HFF-Myc (cell line): ENCODE results near the gene SEMA4F.
"Not testable (repeated sequence)": the region's sequence is repeated elsewhere in the genome, so short reads cannot be mapped to it uniquely, and the experiment has no call there.

Source experiments
- DNase-seq: peaks from one replicate; pipeline ENCODE4 v3.0.0-alpha.2; 2011; ENCODE audit warnings: low read depth; ENCODE audit errors: extremely low read depth
- H3K4me3 ChIP-seq: replicated peaks from 2 replicates; pipeline ENCODE4 v1.5.1; 2011; ENCODE audit warnings: low read depth, mild to moderate bottlenecking, control low read depth, low read length
- TF ChIP-seq, protein P1 (sequence below): IDR thresholded peaks from 2 replicates; pipeline ENCODE4 v1.5.1; 2012; ENCODE audit warnings: mild to moderate bottlenecking, low read depth, low read length, control low read depth; ENCODE audit errors: missing control alignments

The SEMA4F gene

DNA sequence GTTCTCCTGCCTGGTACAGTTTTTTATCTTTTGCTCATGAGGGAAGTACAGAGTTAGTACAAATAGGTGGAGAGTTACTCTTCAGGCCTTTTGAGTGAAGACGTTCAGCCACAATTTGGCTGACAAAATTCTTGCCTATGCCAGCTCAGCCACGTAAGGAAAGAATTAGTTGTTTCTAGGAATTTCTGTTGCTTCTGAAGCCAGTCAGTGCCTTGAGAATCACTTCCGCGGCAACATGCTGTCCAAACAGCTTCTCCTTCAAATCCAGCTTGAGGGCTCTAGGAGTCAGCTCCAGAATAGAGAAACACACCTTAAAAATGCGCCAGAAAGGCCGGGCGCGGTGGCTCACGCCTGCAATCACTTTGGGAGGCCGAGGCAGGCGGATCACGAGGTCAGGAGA is 33.4 kb upstream of the SEMA4F start:
- no peak for DNase-seq
- H3K4me3 ChIP-seq: no peak overlapping the region
- TF ChIP-seq, protein P1, sequence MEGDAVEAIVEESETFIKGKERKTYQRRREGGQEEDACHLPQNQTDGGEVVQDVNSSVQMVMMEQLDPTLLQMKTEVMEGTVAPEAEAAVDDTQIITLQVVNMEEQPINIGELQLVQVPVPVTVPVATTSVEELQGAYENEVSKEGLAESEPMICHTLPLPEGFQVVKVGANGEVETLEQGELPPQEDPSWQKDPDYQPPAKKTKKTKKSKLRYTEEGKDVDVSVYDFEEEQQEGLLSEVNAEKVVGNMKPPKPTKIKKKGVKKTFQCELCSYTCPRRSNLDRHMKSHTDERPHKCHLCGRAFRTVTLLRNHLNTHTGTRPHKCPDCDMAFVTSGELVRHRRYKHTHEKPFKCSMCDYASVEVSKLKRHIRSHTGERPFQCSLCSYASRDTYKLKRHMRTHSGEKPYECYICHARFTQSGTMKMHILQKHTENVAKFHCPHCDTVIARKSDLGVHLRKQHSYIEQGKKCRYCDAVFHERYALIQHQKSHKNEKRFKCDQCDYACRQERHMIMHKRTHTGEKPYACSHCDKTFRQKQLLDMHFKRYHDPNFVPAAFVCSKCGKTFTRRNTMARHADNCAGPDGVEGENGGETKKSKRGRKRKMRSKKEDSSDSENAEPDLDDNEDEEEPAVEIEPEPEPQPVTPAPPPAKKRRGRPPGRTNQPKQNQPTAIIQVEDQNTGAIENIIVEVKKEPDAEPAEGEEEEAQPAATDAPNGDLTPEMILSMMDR: no peak

DNA sequence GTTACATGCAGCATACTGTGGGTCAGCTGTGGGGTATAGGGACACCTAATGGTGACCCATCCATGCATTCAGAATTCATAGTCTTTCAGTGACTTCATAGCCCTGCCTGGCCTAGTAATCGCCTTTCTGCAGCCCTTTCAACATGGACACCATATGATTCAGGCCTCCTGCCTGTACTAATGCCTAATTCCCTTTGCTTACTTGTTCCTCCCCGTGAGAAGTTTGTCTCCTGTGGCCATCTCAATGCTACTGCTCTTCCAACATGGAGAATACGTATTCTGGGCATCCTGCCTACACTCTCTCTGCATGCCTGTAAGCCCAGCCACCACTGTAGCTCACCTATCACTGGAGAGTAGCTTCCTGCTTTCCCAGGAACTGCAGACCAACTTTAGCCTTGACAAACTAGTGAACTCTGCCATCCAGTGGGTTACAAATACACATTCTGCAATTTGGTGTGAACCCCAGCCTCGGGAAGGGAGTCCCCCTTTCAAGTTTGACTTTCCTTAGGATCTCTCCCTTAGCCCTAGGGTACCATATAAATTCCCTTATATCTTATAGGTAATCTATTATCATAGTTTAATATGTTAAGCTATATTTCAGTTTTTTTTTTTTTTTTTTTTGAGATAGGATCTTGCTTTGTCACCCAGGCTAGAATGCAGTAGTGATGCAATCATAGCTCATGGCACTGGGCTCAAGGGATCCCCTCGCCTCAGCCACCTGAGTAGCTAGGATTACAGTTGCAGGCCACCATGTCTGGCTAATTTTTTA is 28.2 kb upstream of the SEMA4F start:
- no peak for DNase-seq
- TF ChIP-seq, protein P1: no peak
- no peak overlapping the region for H3K4me3 ChIP-seq

DNA sequence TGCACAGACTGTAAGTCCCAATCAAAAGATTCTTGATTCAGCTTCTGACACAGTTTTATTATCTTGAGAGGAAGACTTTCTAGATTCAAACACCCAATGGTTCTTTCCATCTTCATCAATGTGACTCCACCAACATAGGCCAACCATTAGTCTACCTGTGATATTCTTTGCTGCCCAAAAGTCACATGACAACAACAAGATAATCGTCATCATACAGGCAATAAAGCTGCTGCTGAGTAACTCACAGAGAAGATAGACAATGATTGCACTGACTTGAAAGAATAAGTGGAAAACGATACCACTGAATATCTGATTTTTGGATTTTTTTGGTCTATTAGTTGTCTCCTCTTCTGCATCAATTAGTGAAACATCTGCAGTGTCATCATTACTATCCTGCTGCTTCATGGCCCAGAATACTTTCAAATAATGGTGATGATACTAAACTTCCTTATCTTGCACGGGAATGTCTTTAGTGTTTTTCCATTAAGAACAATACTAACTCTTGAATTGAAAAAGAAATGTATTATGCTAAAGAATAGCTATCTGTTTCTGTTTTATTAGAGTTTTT is 25.4 kb upstream of the SEMA4F start:
- TF ChIP-seq, protein P1: no peak
- no peak overlapping the region for H3K4me3 ChIP-seq
- DNase-seq: no peak

DNA sequence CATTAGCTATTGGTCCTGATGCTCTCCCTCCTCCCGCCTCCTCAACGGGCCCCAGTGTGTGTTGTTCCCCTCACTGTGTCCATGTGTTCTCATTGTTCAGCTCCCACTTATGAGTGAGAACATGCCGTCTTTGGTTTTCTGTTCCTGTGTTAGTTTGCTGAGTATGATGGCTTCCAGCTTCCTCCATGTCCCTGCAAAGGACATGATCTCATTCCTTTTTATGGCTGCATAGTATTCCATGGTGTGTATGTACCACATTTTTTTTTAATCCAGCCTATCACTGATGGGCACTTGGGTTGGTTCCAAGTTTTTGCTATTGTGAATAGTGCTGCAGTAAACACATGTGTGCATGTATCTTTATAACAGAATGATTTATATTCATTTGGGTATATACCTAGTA is 23.6 kb upstream of the SEMA4F start:
- DNase-seq: not testable (repeated sequence)

DNA sequence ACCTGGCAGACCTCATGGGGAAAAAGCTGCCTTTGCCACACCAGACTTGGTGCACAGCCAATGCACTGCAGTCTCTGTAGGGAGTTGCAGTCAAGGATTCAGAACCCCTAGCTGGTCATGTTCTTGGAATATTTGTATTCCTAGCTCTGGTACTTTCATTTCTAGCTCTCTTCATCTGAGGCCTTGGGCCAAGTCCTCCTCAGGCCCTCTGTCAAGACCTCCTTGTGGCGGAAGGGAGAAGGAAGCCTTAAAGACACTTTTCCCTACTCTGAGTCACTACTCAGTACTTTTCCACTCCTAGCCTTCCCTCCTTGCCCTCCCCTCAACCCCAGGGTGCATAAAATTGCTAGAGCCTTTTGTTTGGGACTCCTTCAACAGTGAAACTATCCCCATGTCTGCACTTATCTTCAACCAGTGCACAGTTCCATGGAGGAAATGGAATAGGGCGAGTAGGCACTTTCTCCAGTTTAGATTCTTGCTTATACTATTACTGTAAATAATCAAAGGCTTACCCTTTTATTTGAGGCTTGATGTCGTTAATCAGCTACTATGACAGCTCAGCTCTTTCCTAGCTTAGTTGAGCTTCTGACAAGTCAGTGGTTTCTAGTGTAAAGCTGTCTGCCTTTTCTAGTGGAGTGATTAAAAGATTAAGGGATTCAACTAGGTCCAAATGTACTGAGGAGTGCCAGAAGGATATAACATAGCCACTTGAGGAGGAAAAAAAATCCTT is 21.7 kb upstream of the SEMA4F start:
- no peak for DNase-seq
- TF ChIP-seq, protein P1: peak; percentile 32
- H3K4me3 ChIP-seq: no peak overlapping the region

More for the DNA sequence above, 23.6 kb upstream of the SEMA4F start:
- not testable (repeated sequence) for H3K4me3 ChIP-seq

DNA sequence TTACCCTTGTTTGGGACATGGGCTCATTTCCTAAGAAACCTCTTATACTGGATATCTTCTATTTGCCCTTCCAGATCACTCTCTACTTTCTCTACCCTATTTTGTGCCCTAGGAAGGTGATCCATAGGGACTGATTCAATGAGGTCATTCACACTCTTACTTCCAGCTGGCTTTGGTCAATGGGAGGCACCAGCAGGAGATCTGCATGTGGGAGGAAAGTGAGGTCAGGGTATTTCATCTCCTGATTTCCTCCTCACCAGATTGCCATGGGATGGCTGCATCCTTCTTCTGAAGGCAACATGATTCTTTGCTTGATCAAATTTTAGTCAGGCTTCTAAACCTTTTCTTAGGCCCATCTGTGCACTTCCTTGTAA is 21.1 kb upstream of the SEMA4F start:
- DNase-seq: no peak
- no peak overlapping the region for H3K4me3 ChIP-seq
- TF ChIP-seq, protein P1: no peak

DNA sequence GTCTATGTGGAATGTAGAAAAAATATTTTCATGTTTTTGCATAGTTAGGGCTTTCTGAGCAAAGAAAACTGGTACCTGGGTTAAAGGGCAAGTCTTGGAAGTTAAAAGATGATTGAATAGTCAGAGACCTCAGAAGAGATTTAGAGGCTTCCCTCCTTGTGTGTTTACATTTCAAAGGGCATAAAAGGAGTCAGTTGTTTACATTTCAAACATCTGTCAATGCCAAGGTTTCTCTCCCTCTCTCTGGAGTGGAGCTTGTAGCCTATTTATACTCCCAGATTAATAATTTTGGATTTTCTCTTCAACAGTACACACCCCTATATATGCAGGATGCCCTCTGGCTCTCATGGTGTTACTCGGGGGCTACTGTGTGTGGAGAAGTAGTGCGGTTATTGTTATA is 14.5 kb upstream of the SEMA4F start:
- TF ChIP-seq, protein P1: no peak
- DNase-seq: no peak
- no peak overlapping the region for H3K4me3 ChIP-seq
